Measurements from ENCODE around the gene TBXAS1.

GRCh38 chr7:139942636-139943035, 113.6 kb downstream of the TBXAS1 start:
- TF ChIP-seq EZH2phosphoT487 (IDR thresholded peaks at IDR 0.05; ENCODE audit: unreplicated experiment) (no peak), EZH2 (IDR thresholded peaks at IDR 0.05; ENCODE audit: low read depth, unreplicated experiment) (no peak), CTCF (conservative IDR thresholded peaks at IDR 0.05; ENCODE audit: low read depth in 2 of 2) (no peak), POLR2AphosphoS5 (IDR thresholded peaks at IDR 0.05; ENCODE audit: low read depth) (no peak)
